Measurements from ENCODE around the gene LMAN1.
A peak's percentile ranks its signal among the peaks of the same experiment; 100 is the strongest.

Gene LMAN1

GRCh38 chr18:59306640-59307039 lies 52.4 kb downstream of the LMAN1 start:
- Histone ChIP-seq H2AFZ (ENCODE audit: low read depth, low read length, severe bottlenecking) (no peak overlapping the region), H3K9ac (ENCODE audit: low read length) (no peak overlapping the region), H3K9me3 (ENCODE audit: insufficient read depth, low read length) (no peaks in the 10 kb centered on the region), H3K79me2 (ENCODE audit: insufficient read depth, low read length) (no peaks in the 10 kb centered on the region), H3K4me2 (ENCODE audit: low read depth, low read length, poor library complexity, severe bottlenecking) (no peak overlapping the region), H3K9me2 (replicated peaks; ENCODE audit: insufficient read depth, low read length) (no peaks in the 10 kb centered on the region), H3K36me3 (ENCODE audit: low read length) (no peaks in the 10 kb centered on the region), H4K20me1 (ENCODE audit: low read depth, low read length) (no peaks in the 10 kb centered on the region), H3K27me3 (ENCODE audit: low read length) (no peaks in the 10 kb centered on the region), H3K4me3 (ENCODE audit: insufficient read depth, low read length, poor library complexity, severe bottlenecking) (no peak overlapping the region), H3K27ac (ENCODE audit: low read depth, low read length) (no peak overlapping the region), H3F3A (ENCODE audit: insufficient read depth) (no peaks in the 10 kb centered on the region)
- TF ChIP-seq EZH2phosphoT487 (conservative IDR thresholded peaks at IDR 0.05; ENCODE audit: low read length) (no peak), CTCF (IDR thresholded peaks at IDR 0.05; ENCODE audit: insufficient read depth, low read length, poor library complexity, severe bottlenecking) (no peak)

- Histone ChIP-seq H4K20me1 (ENCODE audit: low read depth, low read length) (no peaks in the 10 kb centered on the region), H3K4me2 (ENCODE audit: low read depth, low read length, poor library complexity, severe bottlenecking) (no peak overlapping the region), H3K36me3 (ENCODE audit: low read length) (no peaks in the 10 kb centered on the region), H3K9ac (ENCODE audit: low read length) (no peak overlapping the region), H3K27me3 (ENCODE audit: low read length) (no peaks in the 10 kb centered on the region), H3K9me3 (ENCODE audit: insufficient read depth, low read length) (no peaks in the 10 kb centered on the region), H3K79me2 (ENCODE audit: insufficient read depth, low read length) (no peaks in the 10 kb centered on the region), H3K4me3 (ENCODE audit: insufficient read depth, low read length, poor library complexity, severe bottlenecking) (no peak overlapping the region), H3K9me2 (replicated peaks; ENCODE audit: insufficient read depth, low read length) (no peaks in the 10 kb centered on the region), H3F3A (ENCODE audit: insufficient read depth) (no peaks in the 10 kb centered on the region), H2AFZ (ENCODE audit: low read depth, low read length, severe bottlenecking) (no peak overlapping the region), H3K27ac (ENCODE audit: low read depth, low read length) (no peak overlapping the region)
- no peak for TF ChIP-seq EZH2phosphoT487 (conservative IDR thresholded peaks at IDR 0.05; ENCODE audit: low read length)
- no peak for TF ChIP-seq CTCF (IDR thresholded peaks at IDR 0.05; ENCODE audit: insufficient read depth, low read length, poor library complexity, severe bottlenecking)
These were observed 53.8 kb downstream of the LMAN1 start for GRCh38 chr18:59305295-59305694.

- Histone ChIP-seq H3K27ac (ENCODE audit: low read depth, low read length) (no peak overlapping the region), H3K4me2 (ENCODE audit: low read depth, low read length, poor library complexity, severe bottlenecking) (no peak overlapping the region), H4K20me1 (ENCODE audit: low read depth, low read length) (no peaks in the 10 kb centered on the region), H3K27me3 (ENCODE audit: low read length) (no peaks in the 10 kb centered on the region), H2AFZ (ENCODE audit: low read depth, low read length, severe bottlenecking) (no peak overlapping the region), H3K9ac (ENCODE audit: low read length) (no peak overlapping the region), H3K9me3 (ENCODE audit: insufficient read depth, low read length) (no peaks in the 10 kb centered on the region), H3K36me3 (ENCODE audit: low read length) (no peaks in the 10 kb centered on the region), H3K9me2 (replicated peaks; ENCODE audit: insufficient read depth, low read length) (no peaks in the 10 kb centered on the region), H3K4me3 (ENCODE audit: insufficient read depth, low read length, poor library complexity, severe bottlenecking) (no peak overlapping the region), H3F3A (ENCODE audit: insufficient read depth) (no peaks in the 10 kb centered on the region), H3K79me2 (ENCODE audit: insufficient read depth, low read length) (no peaks in the 10 kb centered on the region)
- TF ChIP-seq CTCF (IDR thresholded peaks at IDR 0.05; ENCODE audit: insufficient read depth, low read length, poor library complexity, severe bottlenecking) (no peak), EZH2phosphoT487 (conservative IDR thresholded peaks at IDR 0.05; ENCODE audit: low read length) (0 out of 2 replicates have a peak, but pooled peaks have one; percentile 72)
These were observed 55.3 kb downstream of the LMAN1 start for GRCh38 chr18:59303656-59304195.

Data from SU-DHL-6 (cell line).